K562 (cell line): ENCODE data around the gene SYNGR3. TPM values are rescaled to one million over a fixed set of nuclear protein-coding genes. Genes with fewer than 3 reads are reported as not detected.

Experiments
- ATF6 ChIP-seq: sonication (generic); formaldehyde crosslinking; IDR thresholded peaks from 2 replicates; pipeline ENCODE4 v1.4.0; 2020; ENCODE audit warnings: mild to moderate bottlenecking, missing genetic modification reagents
- DIDO1 ChIP-seq: fragments of 450-650 bp; IDR thresholded peaks from 2 replicates; pipeline ENCODE4 v1.6.1; 2016; ENCODE audit warnings: low read depth, missing biosample characterization, missing genetic modification characterization
- ELF1 ChIP-seq: fragments of 200-800 bp; sonication (Bioruptor generic); IDR thresholded peaks from 2 replicates; pipeline ENCODE4 v1.6.1; 2016; ENCODE audit warnings: missing genetic modification characterization, missing compliant biosample characterization
- EWSR1 ChIP-seq: fragments of 450-650 bp; IDR thresholded peaks from 2 replicates; pipeline ENCODE4 v1.6.1; 2018; ENCODE audit warnings: borderline replicate concordance, mild to moderate bottlenecking, low read depth, moderate library complexity; ENCODE audit not compliant: partially characterized antibody
- HCFC1 ChIP-seq: IDR thresholded peaks from 2 replicates; pipeline ENCODE4 v1.6.1; 2012; ENCODE audit warnings: low read depth, low read length, improper control_type of control experiment
- HDAC1 ChIP-seq, 2 experiments: fragments of 450-650 bp; IDR thresholded peaks; 2 replicates each; pipeline ENCODE4 v1.6.1; 2016 to 2017; ENCODE audit warnings: inconsistent platforms in 1 of 2, mild to moderate bottlenecking in 1 of 2, moderate library complexity in 1 of 2
- JUN ChIP-seq, 2 experiments: sonication (generic) in 1 of 2; formaldehyde crosslinking in 1 of 2; IDR thresholded peaks; 2 replicates each; pipeline versions ENCODE4 v1.6.1 to v1.8.0; 2012 to 2022; ENCODE audit warnings: borderline replicate concordance in 2 of 2, mild to moderate bottlenecking in 2 of 2, improper control_type of control experiment in 1 of 2, low read depth in 1 of 2, low read length in 1 of 2, missing genetic modification reagents in 1 of 2
- NFATC3 ChIP-seq: fragments of 450-650 bp; IDR thresholded peaks from 2 replicates; pipeline ENCODE4 v1.6.1; 2017; ENCODE audit warnings: mild to moderate bottlenecking
- NR1H2 ChIP-seq: sonication (generic); formaldehyde crosslinking; IDR thresholded peaks from 2 replicates; pipeline ENCODE4 v1.4.0; 2020; ENCODE audit warnings: mild to moderate bottlenecking, missing genetic modification reagents
- POLR2B ChIP-seq: fragments of 450-650 bp; IDR thresholded peaks from 2 replicates; pipeline ENCODE4 v1.6.1; 2018; ENCODE audit warnings: low read depth; ENCODE audit not compliant: partially characterized antibody
- STAT5A ChIP-seq: IDR thresholded peaks from 2 replicates; pipeline ENCODE4 v1.6.1; 2012; ENCODE audit warnings: low read length, inconsistent platforms, borderline replicate concordance
- TAL1 ChIP-seq: fragments of 450-650 bp; IDR thresholded peaks from 2 replicates; pipeline ENCODE4 v1.6.1; 2016; ENCODE audit warnings: mild to moderate bottlenecking
- ZFP36 ChIP-seq: fragments of 150-350 bp; IDR thresholded peaks from 2 replicates; pipeline ENCODE4 v1.6.1; 2018; ENCODE audit warnings: low read length, low read depth; ENCODE audit not compliant: partially characterized antibody
- ZNF398 ChIP-seq: fragments of 250-450 bp; sonication (Bioruptor Pico); IDR thresholded peaks from 2 replicates; pipeline ENCODE4 v1.8.0; 2021; ENCODE audit warnings: moderate library complexity, mild to moderate bottlenecking, inconsistent platforms
- ZZZ3 ChIP-seq: fragments of 450-650 bp; IDR thresholded peaks from 2 replicates; pipeline ENCODE4 v1.6.1; 2016; ENCODE audit warnings: antibody characterized with exemption, mild to moderate bottlenecking, moderate library complexity
- polyA plus RNA-seq, 8 experiments: library from polyadenylated mRNA; depleted of rRNA in 4 of 8; stranded (reverse) in 5 of 8; unstranded in 3 of 8; fragments of >200 nt; fragmentation: Nextera tagmentation in 2 of 8; fragmentation: Illumina TruSeq in 1 of 8; extraction: Ambion mirVana in 2 of 8; extraction: Trizol in 1 of 8; gene quantifications; 2 replicates each; pipeline versions ENCODE4 v1.2.1 to v1.2.3, GENCODE V29; 2011 to 2014; ENCODE audit warnings: inconsistent platforms in 1 of 8, missing spikeins in 1 of 8
- total RNA-seq, 7 experiments: library from RNA; depleted of rRNA in 6 of 7; stranded (reverse); fragments of >200 nt in 6 of 7; fragmentation: Illumina TruSeq in 2 of 7; extraction: Trizol in 2 of 7; gene quantifications; 2 replicates each; pipeline versions ENCODE4 v1.2.1 to v1.2.3, GENCODE V29; 2011 to 2021; ENCODE audit warnings: low replicate concordance in 1 of 7
- TF ChIP-seq, protein P1 (sequence below): fragments of 200-800 bp; sonication (Bioruptor generic); IDR thresholded peaks from 2 replicates; pipeline ENCODE4 v1.6.1; 2017; ENCODE audit warnings: missing genetic modification characterization, missing compliant biosample characterization
- TF ChIP-seq, protein P2 (sequence below): fragments of 250-450 bp; sonication (Bioruptor Pico); IDR thresholded peaks from 2 replicates; pipeline ENCODE4 v1.9.0; 2021; ENCODE audit warnings: mild to moderate bottlenecking, inconsistent platforms
- TF ChIP-seq, protein P3 (sequence below): sonication (generic); formaldehyde crosslinking; IDR thresholded peaks from 2 replicates; pipeline ENCODE4 v1.8.0; 2022; ENCODE audit warnings: missing genetic modification reagents, mild to moderate bottlenecking, borderline replicate concordance

The SYNGR3 gene
- total and polyA plus RNA-seq, 9 of the 15 experiments (the other 6 are each of a cell fraction or from before 2014, with no cell fraction given), result 3.7 to 69.2 (median 36.3) TPM

- TF ChIP-seq ZFP36 (peak; percentile 9), NR1H2 (CRISPR knock-in tag) (peak; percentile 50; the same call in 1 of the 2 replicates), ATF6 (CRISPR knock-in tag) (peak; percentile 93; the same call in 1 of the 2 replicates), HCFC1 (peak; percentile 80), HDAC1 (IDR thresholded peaks at IDR 0.05) (peak; percentile 86 to 93; a peak in 3 of 4 replicates), DIDO1 (0 out of 2 replicates have a peak, but pooled peaks have one; percentile 38), ZZZ3 (peak; percentile 72; the same call in 1 of the 2 replicates), EWSR1 (no peak), STAT5A (no peak; the same call in 1 of the 2 replicates), JUN (IDR thresholded peaks at IDR 0.05; ENCODE audit: borderline replicate concordance, low read depth, low read length) (peak; percentile 46; the same call in 1 of the 2 replicates), JUN (CRISPR knock-in tag; IDR thresholded peaks at IDR 0.05; ENCODE audit: borderline replicate concordance) (no peak), ELF1 (tag) (peak; percentile 91), POLR2B (peak; percentile 89), ZNF398 (CRISPR knock-in tag) (no peak), NFATC3 (no peak), TAL1 (no peak)
- TF ChIP-seq, protein P1, sequence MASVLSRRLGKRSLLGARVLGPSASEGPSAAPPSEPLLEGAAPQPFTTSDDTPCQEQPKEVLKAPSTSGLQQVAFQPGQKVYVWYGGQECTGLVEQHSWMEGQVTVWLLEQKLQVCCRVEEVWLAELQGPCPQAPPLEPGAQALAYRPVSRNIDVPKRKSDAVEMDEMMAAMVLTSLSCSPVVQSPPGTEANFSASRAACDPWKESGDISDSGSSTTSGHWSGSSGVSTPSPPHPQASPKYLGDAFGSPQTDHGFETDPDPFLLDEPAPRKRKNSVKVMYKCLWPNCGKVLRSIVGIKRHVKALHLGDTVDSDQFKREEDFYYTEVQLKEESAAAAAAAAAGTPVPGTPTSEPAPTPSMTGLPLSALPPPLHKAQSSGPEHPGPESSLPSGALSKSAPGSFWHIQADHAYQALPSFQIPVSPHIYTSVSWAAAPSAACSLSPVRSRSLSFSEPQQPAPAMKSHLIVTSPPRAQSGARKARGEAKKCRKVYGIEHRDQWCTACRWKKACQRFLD (CRISPR knock-in tag), result peak; percentile 94
- TF ChIP-seq, protein P2, sequence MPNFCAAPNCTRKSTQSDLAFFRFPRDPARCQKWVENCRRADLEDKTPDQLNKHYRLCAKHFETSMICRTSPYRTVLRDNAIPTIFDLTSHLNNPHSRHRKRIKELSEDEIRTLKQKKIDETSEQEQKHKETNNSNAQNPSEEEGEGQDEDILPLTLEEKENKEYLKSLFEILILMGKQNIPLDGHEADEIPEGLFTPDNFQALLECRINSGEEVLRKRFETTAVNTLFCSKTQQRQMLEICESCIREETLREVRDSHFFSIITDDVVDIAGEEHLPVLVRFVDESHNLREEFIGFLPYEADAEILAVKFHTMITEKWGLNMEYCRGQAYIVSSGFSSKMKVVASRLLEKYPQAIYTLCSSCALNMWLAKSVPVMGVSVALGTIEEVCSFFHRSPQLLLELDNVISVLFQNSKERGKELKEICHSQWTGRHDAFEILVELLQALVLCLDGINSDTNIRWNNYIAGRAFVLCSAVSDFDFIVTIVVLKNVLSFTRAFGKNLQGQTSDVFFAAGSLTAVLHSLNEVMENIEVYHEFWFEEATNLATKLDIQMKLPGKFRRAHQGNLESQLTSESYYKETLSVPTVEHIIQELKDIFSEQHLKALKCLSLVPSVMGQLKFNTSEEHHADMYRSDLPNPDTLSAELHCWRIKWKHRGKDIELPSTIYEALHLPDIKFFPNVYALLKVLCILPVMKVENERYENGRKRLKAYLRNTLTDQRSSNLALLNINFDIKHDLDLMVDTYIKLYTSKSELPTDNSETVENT (CRISPR knock-in tag), result peak; percentile 92
- TF ChIP-seq, protein P3, sequence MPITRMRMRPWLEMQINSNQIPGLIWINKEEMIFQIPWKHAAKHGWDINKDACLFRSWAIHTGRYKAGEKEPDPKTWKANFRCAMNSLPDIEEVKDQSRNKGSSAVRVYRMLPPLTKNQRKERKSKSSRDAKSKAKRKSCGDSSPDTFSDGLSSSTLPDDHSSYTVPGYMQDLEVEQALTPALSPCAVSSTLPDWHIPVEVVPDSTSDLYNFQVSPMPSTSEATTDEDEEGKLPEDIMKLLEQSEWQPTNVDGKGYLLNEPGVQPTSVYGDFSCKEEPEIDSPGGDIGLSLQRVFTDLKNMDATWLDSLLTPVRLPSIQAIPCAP (CRISPR knock-in tag), result no peak
Measured at GRCh38 chr16:2009791-2010510, 20.2 kb downstream of the SYNGR3 start, which contains the start of gene ZNF598 (continued).
